ENCODE results near the gene DNAH9.

DNA sequence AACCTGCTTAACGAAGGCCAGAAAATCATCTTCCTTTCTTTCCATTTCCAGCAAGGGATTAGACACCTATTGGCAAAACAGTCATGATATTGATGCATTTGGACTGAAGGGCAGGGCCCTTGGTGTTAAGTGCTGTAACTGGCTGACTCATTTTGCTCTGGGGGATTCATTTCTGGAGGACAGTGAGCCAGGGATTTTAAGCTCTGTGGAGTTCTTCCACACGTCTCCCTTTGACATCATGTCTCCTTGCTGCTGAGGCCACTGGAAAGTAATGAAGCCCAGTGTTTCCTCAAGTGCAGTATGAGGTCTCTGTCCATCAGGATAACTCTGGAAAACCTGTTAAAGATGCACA lies 42.2 kb downstream of the DNAH9 start:
- TF ChIP-seq, protein P1, sequence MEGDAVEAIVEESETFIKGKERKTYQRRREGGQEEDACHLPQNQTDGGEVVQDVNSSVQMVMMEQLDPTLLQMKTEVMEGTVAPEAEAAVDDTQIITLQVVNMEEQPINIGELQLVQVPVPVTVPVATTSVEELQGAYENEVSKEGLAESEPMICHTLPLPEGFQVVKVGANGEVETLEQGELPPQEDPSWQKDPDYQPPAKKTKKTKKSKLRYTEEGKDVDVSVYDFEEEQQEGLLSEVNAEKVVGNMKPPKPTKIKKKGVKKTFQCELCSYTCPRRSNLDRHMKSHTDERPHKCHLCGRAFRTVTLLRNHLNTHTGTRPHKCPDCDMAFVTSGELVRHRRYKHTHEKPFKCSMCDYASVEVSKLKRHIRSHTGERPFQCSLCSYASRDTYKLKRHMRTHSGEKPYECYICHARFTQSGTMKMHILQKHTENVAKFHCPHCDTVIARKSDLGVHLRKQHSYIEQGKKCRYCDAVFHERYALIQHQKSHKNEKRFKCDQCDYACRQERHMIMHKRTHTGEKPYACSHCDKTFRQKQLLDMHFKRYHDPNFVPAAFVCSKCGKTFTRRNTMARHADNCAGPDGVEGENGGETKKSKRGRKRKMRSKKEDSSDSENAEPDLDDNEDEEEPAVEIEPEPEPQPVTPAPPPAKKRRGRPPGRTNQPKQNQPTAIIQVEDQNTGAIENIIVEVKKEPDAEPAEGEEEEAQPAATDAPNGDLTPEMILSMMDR (IDR thresholded peaks at IDR 0.05): no peak
- no peak for TF ChIP-seq POLR2A (IDR thresholded peaks at IDR 0.05)
